MM.1S (cell line): Measurements from ENCODE around the gene NMRK2.

Source experiments
- CTCF ChIP-seq: fragments of 300-600 bp; sonication (generic); IDR thresholded peaks from 2 replicates; pipeline ENCODE4 v1.5.1; 2016; ENCODE audit warnings: antibody characterized with exemption, low read length, mixed read lengths
- EZH2 ChIP-seq: fragments of 300-600 bp; sonication (generic); optimal IDR thresholded peaks from 2 replicates; pipeline ENCODE3; 2017; ENCODE audit warnings: low read depth, mild to moderate bottlenecking, antibody characterized with exemption, low read length, mixed read lengths

GRCh38 chr19:3954107-3954506 is 21.2 kb downstream of the NMRK2 start:
- TF ChIP-seq CTCF = no peak
- no peak for TF ChIP-seq EZH2
